Epithelial cell of alveolus of lung (primary cell): ENCODE data around the gene CIAO2A. TPM values are rescaled to one million over a fixed set of nuclear protein-coding genes. Genes with fewer than 3 reads are reported as not detected.

ENCODE experiments used
- total RNA-seq: library from RNA; depleted of rRNA; stranded (reverse); fragments of >200 nt; gene quantifications from 2 replicates; pipeline ENCODE4 v1.2.1, GENCODE V29; 2015

The CIAO2A gene, protein sequence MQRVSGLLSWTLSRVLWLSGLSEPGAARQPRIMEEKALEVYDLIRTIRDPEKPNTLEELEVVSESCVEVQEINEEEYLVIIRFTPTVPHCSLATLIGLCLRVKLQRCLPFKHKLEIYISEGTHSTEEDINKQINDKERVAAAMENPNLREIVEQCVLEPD
- total RNA-seq, result 79.3 and 97.9 TPM in 2 replicates

DNA sequence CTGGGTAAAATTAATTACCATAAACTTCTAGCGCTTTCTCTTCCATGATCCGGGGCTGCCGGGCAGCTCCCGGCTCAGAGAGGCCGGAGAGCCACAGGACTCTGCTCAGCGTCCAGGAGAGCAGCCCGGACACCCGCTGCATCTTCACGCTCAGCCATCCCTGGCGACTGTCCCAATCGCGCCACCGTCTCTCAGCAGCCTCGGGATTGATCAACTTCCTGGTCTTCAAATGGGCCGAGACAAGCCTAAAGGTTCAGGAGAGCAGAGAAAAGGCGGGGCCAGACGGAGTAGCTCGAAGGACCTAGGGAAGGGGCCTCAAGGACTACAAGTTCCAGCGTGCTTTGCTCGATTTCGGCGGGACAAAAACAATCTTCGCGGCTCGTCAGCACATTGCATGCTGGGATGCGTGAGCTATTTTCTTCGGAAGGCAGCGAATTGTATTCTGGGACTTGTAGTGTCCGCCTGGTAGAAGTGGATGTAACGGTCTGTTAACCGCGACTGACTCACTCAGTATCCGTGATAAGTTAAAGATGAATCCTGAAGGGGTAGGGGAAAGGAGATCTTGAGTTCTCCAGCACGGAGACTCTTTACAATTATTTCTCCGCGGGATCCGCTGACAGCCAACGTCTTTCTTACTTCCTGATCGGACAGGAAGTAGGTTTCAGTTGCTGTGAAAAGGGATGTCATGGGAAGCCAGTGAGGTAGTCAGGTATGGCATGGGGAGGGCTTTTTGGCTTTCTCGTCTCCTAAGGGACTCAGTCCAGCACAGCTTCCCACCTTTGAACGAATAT lies at the start of gene CIAO2A:
CIAO2A (minus strand) TSS at position 212 of the 791 bp plus-strand sequence; CDS start at position 142, 70 bp downstream.

DNA sequence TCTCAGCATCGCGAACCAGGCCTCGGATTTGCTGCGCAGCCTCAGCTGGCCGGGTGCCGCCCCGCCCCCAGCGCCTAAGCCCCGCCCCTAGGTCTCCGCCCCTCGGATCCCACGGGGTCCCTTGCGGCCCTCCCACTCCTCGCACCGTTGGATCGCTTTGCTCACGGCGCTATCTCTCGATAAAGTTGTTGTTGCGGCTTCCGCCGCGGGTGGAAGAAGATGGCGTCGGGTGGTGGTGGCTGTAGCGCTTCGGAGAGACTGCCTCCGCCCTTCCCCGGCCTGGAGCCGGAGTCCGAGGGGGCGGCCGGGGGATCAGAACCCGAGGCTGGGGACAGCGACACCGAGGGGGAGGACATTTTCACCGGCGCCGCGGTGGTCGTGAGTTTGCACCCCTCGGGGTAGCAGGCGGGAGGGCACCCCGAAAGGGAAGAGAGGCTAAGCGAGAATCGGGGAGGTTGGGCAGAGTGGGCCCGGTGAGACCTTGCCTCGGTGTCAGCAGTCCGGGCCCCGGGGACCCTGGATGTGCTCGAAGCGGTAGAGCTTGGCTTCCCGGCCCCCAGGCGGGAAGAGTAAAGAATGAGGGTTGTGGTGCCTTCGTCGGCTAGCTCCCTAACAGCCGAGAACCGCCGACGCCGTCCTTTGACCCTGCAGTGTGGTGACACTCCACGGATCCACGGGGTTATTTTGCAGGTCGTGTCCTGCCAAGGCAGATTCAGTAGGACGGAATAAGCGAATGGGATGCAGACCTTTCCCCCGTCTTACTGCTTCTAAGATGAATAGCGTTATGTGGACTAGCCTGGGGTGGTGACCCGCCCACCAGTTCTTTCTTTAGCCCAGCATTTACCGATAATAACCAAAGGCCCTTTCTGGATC lies 2.4 kb upstream of the CIAO2A start, which contains the start of gene SNX1:
SNX1 (plus strand) TSS at position 188 of the 873 bp plus-strand sequence; CDS start at position 220, 32 bp downstream.

DNA sequence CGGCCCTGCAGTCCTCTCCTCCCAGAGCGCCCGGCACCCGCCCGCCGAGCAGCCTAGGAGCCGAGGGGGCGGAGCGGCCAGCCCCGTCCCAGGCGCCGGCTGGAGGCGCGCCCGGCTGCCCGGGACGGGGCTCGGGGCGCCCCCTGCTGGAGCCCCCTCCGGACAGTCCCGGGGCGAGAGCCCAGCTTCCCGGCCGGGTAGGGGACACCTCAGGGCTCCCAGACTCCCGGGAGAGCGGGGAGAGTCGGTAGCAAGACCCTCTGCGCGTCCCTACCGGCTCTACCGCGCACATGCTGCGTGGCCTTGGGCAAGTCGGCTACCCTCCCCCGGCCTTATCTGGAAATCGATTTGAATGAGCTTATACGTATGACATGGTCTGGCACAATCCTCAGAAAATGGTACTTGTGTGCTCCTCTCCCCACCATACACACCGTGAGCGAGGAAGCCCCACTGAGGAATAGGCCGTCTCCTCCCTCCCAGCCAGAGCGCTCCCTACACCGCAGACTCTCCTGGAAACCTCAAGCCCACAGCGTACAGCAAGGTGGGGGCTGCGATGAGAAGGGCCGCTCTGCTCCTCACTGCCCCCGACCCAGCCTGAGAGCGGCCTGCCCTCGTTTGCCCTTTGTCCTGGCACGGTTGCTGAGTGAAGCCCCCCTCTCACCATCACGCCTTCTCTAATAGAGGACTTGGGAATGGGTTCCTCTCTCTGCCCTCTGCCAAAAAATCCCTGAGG lies 47.1 kb downstream of the CIAO2A start, which contains the start of gene DAPK2:
DAPK2 (minus strand) TSS at position 65 of the 733 bp plus-strand sequence. CDS start 6,224 bp downstream, outside the sequence.

Other genes starting within 250 kb of the CIAO2A start
- under 0.01 and 0.78 TPM in 2 replicates for gene DAPK2, start 47.4 kb downstream of the CIAO2A start, total RNA-seq
- gene SNX1, start 2.1 kb upstream of the CIAO2A start, total RNA-seq, result 23.3 and 41.5 TPM in 2 replicates
- gene SNX22, start 57.9 kb upstream of the CIAO2A start, total RNA-seq, result 0.40 TPM in 1 of 2 replicates, not detected in the other
- 713 and 1,049 TPM in 2 replicates for gene PPIB, start 69.2 kb upstream of the CIAO2A start, total RNA-seq